WI38 (cell line): ENCODE data around the gene TGFBR1.

Source experiments
- H3K4me3 ChIP-seq: 2 replicates; pipeline ENCODE4 v1.5.1; 2011; ENCODE audit warnings: low read depth, mild to moderate bottlenecking, control low read depth, low read length
- CTCF ChIP-seq: IDR thresholded peaks from 2 replicates; pipeline ENCODE4 v1.5.1; 2012; ENCODE audit warnings: low read depth, mild to moderate bottlenecking, control low read depth, low read length

TGFBR1 gene

DNA sequence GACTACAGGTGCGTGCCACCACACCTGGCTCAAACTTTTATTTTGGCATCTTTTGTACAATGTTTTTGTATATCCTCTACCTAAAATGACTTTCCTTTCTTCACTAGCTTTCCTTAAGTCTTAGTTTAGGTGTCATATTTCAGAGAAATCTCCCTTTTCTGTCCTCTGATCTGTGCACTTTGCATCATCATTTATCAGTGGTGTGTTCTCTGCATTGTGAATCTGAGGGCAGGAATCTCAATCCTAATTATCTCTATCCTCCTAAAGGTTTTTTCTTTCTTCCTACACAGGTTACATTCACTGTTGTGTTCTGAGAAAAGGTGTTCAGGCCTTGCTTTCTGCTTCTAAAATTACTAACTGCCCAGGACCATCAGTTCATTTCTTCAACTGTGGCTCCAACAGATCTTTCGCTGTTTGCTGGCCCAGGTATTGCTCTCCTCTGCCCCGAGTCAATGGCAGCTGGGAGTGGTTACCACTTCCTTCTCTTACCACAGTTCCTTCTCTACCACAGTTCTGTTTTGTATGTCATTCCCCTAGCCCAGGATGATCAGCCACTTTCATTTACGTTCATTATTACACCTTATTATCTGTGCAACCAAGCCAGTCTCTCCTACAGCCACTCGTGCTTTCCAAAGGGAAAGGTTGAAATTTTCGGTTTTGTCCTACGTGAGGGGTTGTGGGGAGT lies 14.0 kb downstream of the TGFBR1 start:
- no peak overlapping the region for H3K4me3 ChIP-seq
- no peak for TF ChIP-seq CTCF

DNA sequence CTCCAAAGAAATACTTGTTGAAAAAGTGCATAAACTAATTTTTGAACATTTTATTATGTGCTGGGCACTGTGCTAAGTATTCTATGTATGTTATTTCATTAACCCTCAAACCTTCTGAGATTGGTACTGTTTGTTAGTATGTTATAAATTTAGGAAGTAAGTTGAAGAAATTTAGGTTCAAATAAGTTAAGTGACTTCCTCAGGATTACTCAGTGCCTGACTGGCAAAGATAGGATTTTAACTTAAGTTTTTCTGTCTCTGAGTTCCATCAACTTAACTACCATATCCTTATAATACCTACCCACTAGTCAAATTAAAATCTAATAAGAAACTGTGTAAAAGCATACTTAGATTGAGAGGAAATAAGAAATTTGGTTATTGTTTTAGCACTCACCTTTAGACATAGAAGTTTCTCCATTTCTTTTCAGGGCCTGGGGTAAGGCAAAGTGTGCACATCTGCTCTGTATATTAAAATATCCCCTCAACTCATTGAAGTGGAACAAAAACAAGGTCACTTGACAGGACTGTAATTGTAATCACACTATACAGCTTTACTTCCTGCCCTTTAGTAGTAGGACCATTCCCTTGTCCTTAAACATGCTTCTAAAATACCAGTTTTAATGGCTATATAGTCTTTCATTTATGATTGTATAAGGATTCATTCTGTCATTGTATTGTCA lies 15.2 kb downstream of the TGFBR1 start:
- no peak for TF ChIP-seq CTCF
- H3K4me3 ChIP-seq, result no peak overlapping the region

GRCh38 chr9:99121604-99122003 lies 16.7 kb downstream of the TGFBR1 start:
- TF ChIP-seq CTCF, result no peak

GRCh38 chr9:99124534-99125255 lies 19.8 kb downstream of the TGFBR1 start:
- H3K4me3 ChIP-seq, result no peak overlapping the region
- no peak for TF ChIP-seq CTCF

More at GRCh38 chr9:99121604-99122003, 16.7 kb downstream of the TGFBR1 start:
- H3K4me3 ChIP-seq, result no peak overlapping the region

- no peak for TF ChIP-seq CTCF
- no peak overlapping the region for H3K4me3 ChIP-seq
Measured at GRCh38 chr9:99125446-99125845, 20.5 kb downstream of the TGFBR1 start.

- no peak for TF ChIP-seq CTCF
- H3K4me3 ChIP-seq, result no peak overlapping the region
Measured at GRCh38 chr9:99126312-99126711, 21.4 kb downstream of the TGFBR1 start.
